H1 (cell line): ENCODE measurements around the gene USP24. TPM values are rescaled to one million over a fixed set of nuclear protein-coding genes. Genes with fewer than 3 reads are reported as not detected.

Source experiments
- CTCF ChIA-PET: fragments of 300-600 bp; sonication (Branson Sonifier 250); formaldehyde crosslinking; loops from one replicate; lab custom pipeline; 2021; ENCODE audit not compliant: partially characterized antibody; lab: Charles Lee
- POLR2A ChIA-PET: fragments of 300-600 bp; sonication (Branson Sonifier 250); formaldehyde crosslinking; loops from one replicate; lab custom pipeline; 2021; ENCODE audit warnings: inconsistent platforms; ENCODE audit not compliant: partially characterized antibody; lab: Charles Lee
- DNase-seq, 2 experiments: peaks; one replicate each; pipeline versions ENCODE4 v3.0.0 to v3.0.0-alpha.2; 2010 to 2022; ENCODE audit warnings: low spot score in 2 of 2, low read depth in 1 of 2, mixed read lengths in 1 of 2
- FAIRE-seq: peaks from 2 replicates; lab custom pipeline; 2011; peaks lifted over from hg19 to GRCh38; lab: Jason Lieb, UNC
- H2AFZ ChIP-seq: 2 replicates; pipeline ENCODE4 v1.8.1; 2012; ENCODE audit warnings: low read length, inconsistent platforms
- H2AK5ac ChIP-seq: 2 replicates; pipeline ENCODE4 v1.6.1; 2013; ENCODE audit warnings: low read depth, low read length
- H2BK120ac ChIP-seq: replicated peaks from 2 replicates; pipeline ENCODE3; 2013; ENCODE audit warnings: low read depth, low read length, inconsistent platforms
- H2BK12ac ChIP-seq: 2 replicates; pipeline ENCODE4 v1.6.1; 2013; ENCODE audit warnings: low read depth, low read length
- H2BK15ac ChIP-seq: 2 replicates; pipeline ENCODE4 v1.6.1; 2013; ENCODE audit warnings: low read length
- H2BK20ac ChIP-seq: 2 replicates; pipeline ENCODE4 v1.6.1; 2013; ENCODE audit warnings: low read length
- H2BK5ac ChIP-seq: 2 replicates; pipeline ENCODE4 v1.6.1; 2013; ENCODE audit warnings: low read depth, low read length
- H3K14ac ChIP-seq: 2 replicates; pipeline ENCODE4 v1.6.1; 2013; ENCODE audit warnings: inconsistent platforms; ENCODE audit not compliant: insufficient read length
- H3K18ac ChIP-seq: 2 replicates; pipeline ENCODE4 v1.6.1; 2013; ENCODE audit warnings: low read length; ENCODE audit errors: extremely low read depth
- H3K23ac ChIP-seq: 2 replicates; pipeline ENCODE4 v1.6.1; 2013; ENCODE audit warnings: inconsistent platforms; ENCODE audit not compliant: insufficient read length
- H3K23me2 ChIP-seq: 2 replicates; pipeline ENCODE4 v1.6.1; 2013; ENCODE audit warnings: low read depth, low read length
- H3K27ac ChIP-seq: 2 replicates; pipeline ENCODE4 v1.6.1; 2011; ENCODE audit warnings: low read depth, low read length, inconsistent platforms
- H3K27me3 ChIP-seq, 4 experiments: replicated peaks in 1 of 4; 1 replicate in 1 of 4; 2 replicates in 3 of 4; pipeline versions ENCODE4 v1.6.1 to v1.8.1; 2011 to 2013; ENCODE audit warnings: low read length in 3 of 4, mild to moderate bottlenecking in 3 of 4, inconsistent platforms in 2 of 4, mixed read lengths in 2 of 4, moderate library complexity in 1 of 4; ENCODE audit not compliant: control insufficient read depth in 3 of 4, insufficient read depth in 3 of 4; ENCODE audit errors: extremely low read depth in 1 of 4
- H3K36me3 ChIP-seq, 4 experiments: 2 replicates each; pipeline versions ENCODE4 v1.6.1 to v1.8.1; 2011 to 2013; ENCODE audit warnings: mild to moderate bottlenecking in 4 of 4, low read length in 3 of 4, moderate library complexity in 2 of 4, control low read depth in 1 of 4, inconsistent platforms in 1 of 4; ENCODE audit not compliant: insufficient read depth in 4 of 4, control insufficient read depth in 2 of 4
- H3K4ac ChIP-seq: replicated peaks from 2 replicates; pipeline ENCODE3; 2013; ENCODE audit warnings: low read length, low read depth, mixed read lengths, inconsistent platforms; ENCODE audit not compliant: insufficient read length
- H3K4me1 ChIP-seq, 4 experiments: replicated peaks in 1 of 4; 1 replicate in 1 of 4; 2 replicates in 3 of 4; pipeline versions ENCODE4 v1.6.1 to v1.8.1; 2011 to 2013; ENCODE audit warnings: low read length in 3 of 4, inconsistent platforms in 2 of 4, mixed read lengths in 1 of 4; ENCODE audit not compliant: insufficient read depth in 4 of 4, control insufficient read depth in 3 of 4
- H3K4me2 ChIP-seq, 2 experiments: 2 replicates each; pipeline versions ENCODE4 v1.6.1 to v1.8.1; 2011 to 2013; ENCODE audit warnings: low read depth in 2 of 2, low read length in 2 of 2, control low read depth in 1 of 2, inconsistent platforms in 1 of 2, mild to moderate bottlenecking in 1 of 2; ENCODE audit not compliant: insufficient read depth in 1 of 2
- H3K4me3 ChIP-seq, 4 experiments: fragments of 200-600, 300-600 bp in 1 of 4; sonication (generic), shearing (Covaris generic), sonication (Bioruptor Twin) in 1 of 4; 2 replicates each; pipeline versions ENCODE4 v1.5.1 to v1.8.1; 2011 to 2016; ENCODE audit warnings: low read length in 4 of 4, low read depth in 3 of 4, control low read depth in 2 of 4, inconsistent platforms in 2 of 4, mild to moderate bottlenecking in 2 of 4, mixed read lengths in 1 of 4, moderate library complexity in 1 of 4; ENCODE audit not compliant: insufficient read depth in 2 of 4; ENCODE audit errors: extremely low read depth in 1 of 4
- H3K56ac ChIP-seq: replicated peaks from 2 replicates; pipeline ENCODE3; 2013; ENCODE audit warnings: low read depth, mild to moderate bottlenecking, mixed read lengths, low read length, inconsistent platforms; ENCODE audit not compliant: insufficient read length
- H3K79me1 ChIP-seq: 2 replicates; pipeline ENCODE4 v1.6.1; 2013; ENCODE audit warnings: low read depth, low read length, control low read depth
- H3K79me2 ChIP-seq, 2 experiments: 2 replicates each; pipeline versions ENCODE4 v1.6.1 to v1.8.1; 2012 to 2013; ENCODE audit warnings: low read length in 2 of 2, mild to moderate bottlenecking in 2 of 2, inconsistent platforms in 1 of 2; ENCODE audit not compliant: insufficient read depth in 2 of 2, control insufficient read depth in 1 of 2
- H3K9ac ChIP-seq, 4 experiments: replicated peaks in 1 of 4; 1 replicate in 1 of 4; 2 replicates in 3 of 4; pipeline versions ENCODE4 v1.6.1 to v1.8.1; 2011 to 2013; ENCODE audit warnings: low read depth in 3 of 4, low read length in 3 of 4, control low read depth in 2 of 4, mild to moderate bottlenecking in 2 of 4, moderate library complexity in 2 of 4, inconsistent platforms in 1 of 4; ENCODE audit errors: extremely low read depth in 1 of 4
- H3K9me3 ChIP-seq, 2 experiments: 2 replicates each; pipeline versions ENCODE4 v1.6.1 to v1.8.1; 2012 to 2013; ENCODE audit warnings: mild to moderate bottlenecking in 2 of 2, moderate library complexity in 2 of 2, control low read depth in 1 of 2, inconsistent platforms in 1 of 2, low read depth in 1 of 2, low read length in 1 of 2, mixed read lengths in 1 of 2; ENCODE audit not compliant: insufficient read depth in 2 of 2
- H4K20me1 ChIP-seq, 2 experiments: replicated peaks in 1 of 2; 2 replicates each; pipeline versions ENCODE3 to v1.8.1; 2011 to 2013; ENCODE audit warnings: inconsistent platforms in 2 of 2, low read length in 2 of 2, mild to moderate bottlenecking in 1 of 2; ENCODE audit not compliant: insufficient read depth in 2 of 2, control insufficient read depth in 1 of 2
- H4K5ac ChIP-seq: 2 replicates; pipeline ENCODE4 v1.6.1; 2013; ENCODE audit warnings: low read length, low read depth, mixed read lengths, inconsistent platforms; ENCODE audit not compliant: insufficient read length
- H4K8ac ChIP-seq: 2 replicates; pipeline ENCODE4 v1.8.0; 2013; ENCODE audit warnings: mild to moderate bottlenecking, moderate library complexity, low read length, inconsistent platforms; ENCODE audit not compliant: insufficient read depth; ENCODE audit errors: extremely low read depth
- H4K91ac ChIP-seq: replicated peaks from 2 replicates; pipeline ENCODE3; 2013; ENCODE audit warnings: low read length, mixed read lengths, inconsistent platforms; ENCODE audit not compliant: insufficient read length
- ASH2L ChIP-seq: fragments of 200-600, 300-600 bp; sonication (generic); IDR thresholded peaks from one replicate; pipeline ENCODE4 v1.7.1; 2017; ENCODE audit warnings: low read length
- CBX8 ChIP-seq: fragments of 300-800, 300-1000 bp; sonication (generic); IDR thresholded peaks from 2 replicates; pipeline ENCODE4 v1.7.1; 2016; ENCODE audit warnings: low read depth, low read length, borderline replicate concordance
- E2F6 ChIP-seq: IDR thresholded peaks from 2 replicates; pipeline ENCODE4 v1.6.1; 2012; ENCODE audit warnings: inconsistent platforms
- EGR1 ChIP-seq: IDR thresholded peaks from 2 replicates; pipeline ENCODE4 v1.6.1; 2011; ENCODE audit warnings: low read depth, low read length, borderline replicate concordance
- EZH2 ChIP-seq: fragments of 200-600 bp; sonication (generic); IDR thresholded peaks from 2 replicates; pipeline ENCODE4 v1.7.1; 2012; ENCODE audit warnings: low read depth, mild to moderate bottlenecking, moderate library complexity, low read length, inconsistent platforms; ENCODE audit not compliant: severe bottlenecking
- GABPA ChIP-seq: IDR thresholded peaks from 2 replicates; pipeline ENCODE4 v1.6.1; 2011; ENCODE audit warnings: mild to moderate bottlenecking, low read length, moderate library complexity, borderline replicate concordance; ENCODE audit not compliant: insufficient read depth
- HDAC2 ChIP-seq, 2 experiments: fragments of 300-600 bp in 1 of 2; sonication (generic) in 1 of 2; IDR thresholded peaks; 2 replicates each; pipeline ENCODE4 v1.6.1; 2011 to 2012; ENCODE audit warnings: low read depth in 2 of 2, low read length in 2 of 2, mild to moderate bottlenecking in 2 of 2, moderate library complexity in 2 of 2, borderline replicate concordance in 1 of 2, inconsistent platforms in 1 of 2
- JUN ChIP-seq: IDR thresholded peaks from 2 replicates; pipeline ENCODE4 v1.6.1; 2011; ENCODE audit warnings: low read depth, mild to moderate bottlenecking, improper control_type of control experiment, low read length
- RAD21 ChIP-seq, 2 experiments: IDR thresholded peaks in 1 of 2; conservative IDR thresholded peaks in 1 of 2; 2 replicates each; pipeline ENCODE4 v1.6.1; 2011; ENCODE audit warnings: low read depth in 2 of 2, low read length in 2 of 2, improper control_type of control experiment in 1 of 2, inconsistent platforms in 1 of 2, mild to moderate bottlenecking in 1 of 2, moderate library complexity in 1 of 2
- SRF ChIP-seq: IDR thresholded peaks from 2 replicates; pipeline ENCODE4 v1.6.1; 2011; ENCODE audit warnings: mild to moderate bottlenecking, low read depth, low read length, moderate library complexity
- TBP ChIP-seq: IDR thresholded peaks from 2 replicates; pipeline ENCODE4 v1.6.1; 2011; ENCODE audit warnings: low read depth, low read length, improper control_type of control experiment
- WGBS, 2 experiments: shearing (Covaris generic) in 1 of 2; methylation state at CpG; one replicate each; pipeline versions ENCODE4 v1.1.6 to v1.1.7; 2013 to 2015; ENCODE audit warnings: low lambda C conversion rate in 2 of 2, mixed read lengths in 2 of 2, inconsistent platforms in 1 of 2, low coverage in 1 of 2, missing lambda C conversion rate in 1 of 2; ENCODE audit not compliant: insufficient replicate concordance in 2 of 2, insufficient coverage in 1 of 2, insufficient read length in 1 of 2; ENCODE audit errors: extremely low coverage in 1 of 2, missing lambda C conversion rate in 1 of 2; 5-methylcytosine and 5-hydroxymethylcytosine counted together
- polyA plus RNA-seq, 7 experiments: library from polyadenylated mRNA; depleted of rRNA in 3 of 7; stranded (reverse) in 5 of 7; unstranded in 2 of 7; fragments of >200 nt in 5 of 7; fragments of 200-250 nt in 2 of 7; gene quantifications; 1 replicate in 5 of 7; 2 replicates in 1 of 7; 4 replicates in 1 of 7; pipeline versions ENCODE4 v1.2.1 to v1.2.3, GENCODE V29; 2011 to 2013; ENCODE audit warnings: missing spikeins in 2 of 7, mixed read lengths in 2 of 7
- total RNA-seq: library from RNA; stranded (reverse); fragmentation: NEBNext Ultra II Directional; extraction: Animal tissue kit (Norgen Biotek cat#: 25700); gene quantifications from 2 replicates; pipeline ENCODE4 v1.2.1, GENCODE V29; 2021

The USP24 gene
- total and polyA plus RNA-seq, 2 of the 8 experiments (the other 6 are each of a cell fraction or from before 2014, with no cell fraction given): 11.1 to 34.6 TPM

GRCh38 chr1:55180075-55180670 is 35.0 kb downstream of the USP24 start:
- WGBS, 2 experiments: 88% methylated on average over 5 of the region's 5 CpGs; no CpG with 5 or more reads in 1 of the 2 experiments
- Histone ChIP-seq H3K4me2 (no peak overlapping the region), H3K4me3 (no peak overlapping the region), H3K9ac (no peak overlapping the region), H3K23me2 (no peaks in the 10 kb centered on the region), H3K18ac (no peak overlapping the region), H3K4ac (no peak overlapping the region), H2AK5ac (no peak overlapping the region), H3K23ac (no peak overlapping the region), H2BK12ac (no peak overlapping the region), H2AFZ (no peak overlapping the region), H4K5ac (no peak overlapping the region), H3K36me3 (no peaks in the 10 kb centered on the region), H4K20me1 (no peaks in the 10 kb centered on the region), H4K8ac (no peak overlapping the region), H3K27ac (no peak overlapping the region), H2BK15ac (no peak overlapping the region), H3K79me2 (peaks cover 0 to 56% of the 10 kb centered on the region in 2 experiments; a peak in 2 of 4 replicates), H2BK20ac (no peak overlapping the region), H3K56ac (no peak overlapping the region), H3K27me3 (no peaks in the 10 kb centered on the region), H3K4me1 (no peaks in the 10 kb centered on the region), H3K9me3 (no peaks in the 10 kb centered on the region), H3K14ac (no peak overlapping the region), H2BK5ac (no peak overlapping the region), H2BK120ac (no peak overlapping the region), H4K91ac (no peak overlapping the region), H3K79me1 (peaks cover 8% of the 10 kb centered on the region; the same call in 1 of the 2 replicates)
- ChIA-PET CTCF (interaction anchor here (0.6 to 1.1 kb wide), 3 partner anchors 10 to 801 kb away, joined by 3 read pairs; no protein-coding TSS in a partner anchor), POLR2A (interaction anchor here (0.8 kb wide), 1 partner anchor 10 kb away, joined by 3 read pairs; no protein-coding TSS in a partner anchor)
- DNase-seq: no peak
- no peak for FAIRE-seq
- TF ChIP-seq JUN (no peak), ASH2L (no peak), E2F6 (no peak), HDAC2 (IDR thresholded peaks at IDR 0.05; ENCODE audit: borderline replicate concordance in 1 of 2, low read depth in 2 of 2, low read length in 2 of 2) (no peak), CBX8 (no peak), EZH2 (no peak), SRF (no peak), RAD21 (IDR thresholded peaks at IDR 0.05 in 1 of 2, conservative IDR thresholded peaks at IDR 0.05 in 1 of 2; ENCODE audit: low read depth in 2 of 2, low read length in 2 of 2) (no peak), EGR1 (no peak), TBP (no peak), GABPA (no peak)
